Esophagus muscularis mucosa (tissue), 4 donors: ENCODE measurements around the gene PSMB2.

Source experiments
- EP300 ChIP-seq: sonication (generic); formaldehyde crosslinking; IDR thresholded peaks from one replicate; pipeline ENCODE4 v1.6.1; 2017; ENCODE audit warnings: antibody characterized with exemption
- POLR2A ChIP-seq: fragments of 450-650 bp; IDR thresholded peaks from one replicate; pipeline ENCODE4 v1.6.1; 2017; ENCODE audit warnings: antibody characterized with exemption, moderate library complexity, mild to moderate bottlenecking, low read depth
- POLR2AphosphoS5 ChIP-seq, 2 donors: sonication (generic); formaldehyde crosslinking; IDR thresholded peaks; one replicate each; pipeline ENCODE4 v1.6.1; 2017; ENCODE audit warnings: antibody characterized with exemption in 2 of 2
- TF ChIP-seq, protein P1 (sequence below), 3 experiments: fragments of 200-600 bp in 2 of 3; fragments of 450-650 bp in 1 of 3; sonication (generic) in 2 of 3; IDR thresholded peaks; one replicate each; pipeline ENCODE4 v1.5.1; 2017 to 2019; ENCODE audit warnings: antibody characterized with exemption in 3 of 3, mild to moderate bottlenecking in 2 of 3, moderate library complexity in 1 of 3

- TF ChIP-seq, protein P1, sequence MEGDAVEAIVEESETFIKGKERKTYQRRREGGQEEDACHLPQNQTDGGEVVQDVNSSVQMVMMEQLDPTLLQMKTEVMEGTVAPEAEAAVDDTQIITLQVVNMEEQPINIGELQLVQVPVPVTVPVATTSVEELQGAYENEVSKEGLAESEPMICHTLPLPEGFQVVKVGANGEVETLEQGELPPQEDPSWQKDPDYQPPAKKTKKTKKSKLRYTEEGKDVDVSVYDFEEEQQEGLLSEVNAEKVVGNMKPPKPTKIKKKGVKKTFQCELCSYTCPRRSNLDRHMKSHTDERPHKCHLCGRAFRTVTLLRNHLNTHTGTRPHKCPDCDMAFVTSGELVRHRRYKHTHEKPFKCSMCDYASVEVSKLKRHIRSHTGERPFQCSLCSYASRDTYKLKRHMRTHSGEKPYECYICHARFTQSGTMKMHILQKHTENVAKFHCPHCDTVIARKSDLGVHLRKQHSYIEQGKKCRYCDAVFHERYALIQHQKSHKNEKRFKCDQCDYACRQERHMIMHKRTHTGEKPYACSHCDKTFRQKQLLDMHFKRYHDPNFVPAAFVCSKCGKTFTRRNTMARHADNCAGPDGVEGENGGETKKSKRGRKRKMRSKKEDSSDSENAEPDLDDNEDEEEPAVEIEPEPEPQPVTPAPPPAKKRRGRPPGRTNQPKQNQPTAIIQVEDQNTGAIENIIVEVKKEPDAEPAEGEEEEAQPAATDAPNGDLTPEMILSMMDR (IDR thresholded peaks at IDR 0.05) = no peak
- TF ChIP-seq POLR2AphosphoS5 (IDR thresholded peaks at IDR 0.05) (no peak), POLR2A (no peak), EP300 (no peak)
Observed at GRCh38 chr1:35591211-35591610, 50.1 kb downstream of the PSMB2 start.
